Measurements from ENCODE around the gene KIAA1671. TPM values are rescaled to one million over a fixed set of nuclear protein-coding genes. Genes with fewer than 3 reads are reported as not detected.

Gene KIAA1671
- total RNA-seq, 1 experiment from 2014 or later, result 68.1 TPM

DNA sequence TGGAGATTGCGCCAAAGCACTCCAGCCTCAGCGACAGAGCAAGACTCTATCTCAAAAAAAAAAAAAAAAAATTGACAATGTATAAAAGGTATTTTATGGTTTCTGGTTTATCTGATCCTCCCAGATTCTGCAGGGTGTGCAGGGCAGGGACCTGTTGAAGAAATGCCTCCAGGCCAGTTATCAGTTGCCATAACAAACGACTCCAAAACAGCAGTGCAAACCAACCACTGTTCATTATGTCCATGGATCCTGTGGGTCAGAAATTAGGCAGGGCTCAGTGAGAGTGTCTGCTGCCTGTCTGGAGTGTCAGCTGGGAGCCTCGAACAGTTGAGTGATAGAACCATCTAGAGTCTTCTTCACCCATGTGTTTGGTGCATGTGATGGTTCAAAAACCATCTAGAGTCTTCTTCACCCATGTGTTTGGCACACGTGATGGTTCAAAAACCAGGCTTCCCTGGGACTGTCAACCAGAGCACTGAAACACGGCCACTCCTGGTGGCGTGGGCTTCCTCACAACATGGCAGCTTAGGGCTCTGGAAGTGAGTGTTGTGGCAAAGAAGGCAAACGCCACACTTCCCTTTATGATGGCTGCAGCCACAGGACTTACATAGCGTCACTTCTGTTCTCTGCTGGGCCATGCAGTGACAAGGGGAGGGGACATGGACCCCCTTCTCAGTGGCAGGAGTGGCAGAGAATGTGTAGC is 132.0 kb downstream of the KIAA1671 start:
- Mint-ChIP-seq H3K9me3 (ENCODE audit: unreplicated experiment) (no peaks in the 10 kb centered on the region), H3K4me1 (ENCODE audit: insufficient read depth, unreplicated experiment) (no peaks in the 10 kb centered on the region), H3K36me3 (ENCODE audit: insufficient read depth, unreplicated experiment) (peaks cover 36% of the 10 kb centered on the region), H3K27ac (ENCODE audit: low read depth, unreplicated experiment) (no peak overlapping the region), H3K27me3 (ENCODE audit: insufficient read depth, unreplicated experiment) (no peaks in the 10 kb centered on the region), H3K4me3 (ENCODE audit: unreplicated experiment) (no peak overlapping the region)
- POLR2A ChIA-PET, result no interaction called here
- no TSS peak for BruUV-seq (replicated peaks)
- intact Hi-C loops (cut with micrococcal nuclease), result no loop called here
- CTCF ChIA-PET, result interaction anchor here (0.6 kb wide), 1 partner anchor 113 kb away, joined by 3 read pairs; no protein-coding TSS in a partner anchor
- TF ChIP-seq, protein P1, sequence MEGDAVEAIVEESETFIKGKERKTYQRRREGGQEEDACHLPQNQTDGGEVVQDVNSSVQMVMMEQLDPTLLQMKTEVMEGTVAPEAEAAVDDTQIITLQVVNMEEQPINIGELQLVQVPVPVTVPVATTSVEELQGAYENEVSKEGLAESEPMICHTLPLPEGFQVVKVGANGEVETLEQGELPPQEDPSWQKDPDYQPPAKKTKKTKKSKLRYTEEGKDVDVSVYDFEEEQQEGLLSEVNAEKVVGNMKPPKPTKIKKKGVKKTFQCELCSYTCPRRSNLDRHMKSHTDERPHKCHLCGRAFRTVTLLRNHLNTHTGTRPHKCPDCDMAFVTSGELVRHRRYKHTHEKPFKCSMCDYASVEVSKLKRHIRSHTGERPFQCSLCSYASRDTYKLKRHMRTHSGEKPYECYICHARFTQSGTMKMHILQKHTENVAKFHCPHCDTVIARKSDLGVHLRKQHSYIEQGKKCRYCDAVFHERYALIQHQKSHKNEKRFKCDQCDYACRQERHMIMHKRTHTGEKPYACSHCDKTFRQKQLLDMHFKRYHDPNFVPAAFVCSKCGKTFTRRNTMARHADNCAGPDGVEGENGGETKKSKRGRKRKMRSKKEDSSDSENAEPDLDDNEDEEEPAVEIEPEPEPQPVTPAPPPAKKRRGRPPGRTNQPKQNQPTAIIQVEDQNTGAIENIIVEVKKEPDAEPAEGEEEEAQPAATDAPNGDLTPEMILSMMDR (IDR thresholded peaks at IDR 0.05; ENCODE audit: unreplicated experiment), result no peak
- DNase-seq (ENCODE audit: unreplicated experiment), result no peak

DNA sequence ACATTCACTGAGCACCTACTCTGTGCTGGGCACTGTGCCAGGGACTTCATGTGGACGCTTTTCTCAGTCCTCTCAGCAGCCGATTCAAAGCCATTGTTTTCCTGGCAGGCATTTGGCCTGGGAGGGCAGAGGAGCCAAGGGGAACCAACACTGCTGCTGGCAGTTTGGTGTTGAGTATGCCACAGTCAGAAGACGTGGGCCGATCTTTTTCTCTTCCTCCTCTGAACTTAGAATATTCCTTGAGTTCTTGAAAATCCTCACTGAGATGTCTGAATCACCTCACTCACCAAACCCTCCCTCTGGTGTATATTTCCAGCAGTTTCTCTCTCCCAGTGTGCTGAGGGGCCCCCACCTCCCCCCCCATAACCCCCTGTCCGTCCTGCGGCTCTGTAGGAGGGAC is 132.6 kb downstream of the KIAA1671 start:
- CTCF ChIA-PET, result no interaction called here
- intact Hi-C loops (cut with micrococcal nuclease), result no loop called here
- TF ChIP-seq, protein P1 (IDR thresholded peaks at IDR 0.05; ENCODE audit: unreplicated experiment), result no peak
- BruUV-seq (replicated peaks), result no TSS peak
- DNase-seq (ENCODE audit: unreplicated experiment), result no peak
- Mint-ChIP-seq H3K27me3 (ENCODE audit: insufficient read depth, unreplicated experiment) (no peaks in the 10 kb centered on the region), H3K4me3 (ENCODE audit: unreplicated experiment) (no peak overlapping the region), H3K27ac (ENCODE audit: low read depth, unreplicated experiment) (no peak overlapping the region), H3K36me3 (ENCODE audit: insufficient read depth, unreplicated experiment) (peaks cover 41% of the 10 kb centered on the region), H3K4me1 (ENCODE audit: insufficient read depth, unreplicated experiment) (no peaks in the 10 kb centered on the region), H3K9me3 (ENCODE audit: unreplicated experiment) (no peaks in the 10 kb centered on the region)
- POLR2A ChIA-PET, result no interaction called here

DNA sequence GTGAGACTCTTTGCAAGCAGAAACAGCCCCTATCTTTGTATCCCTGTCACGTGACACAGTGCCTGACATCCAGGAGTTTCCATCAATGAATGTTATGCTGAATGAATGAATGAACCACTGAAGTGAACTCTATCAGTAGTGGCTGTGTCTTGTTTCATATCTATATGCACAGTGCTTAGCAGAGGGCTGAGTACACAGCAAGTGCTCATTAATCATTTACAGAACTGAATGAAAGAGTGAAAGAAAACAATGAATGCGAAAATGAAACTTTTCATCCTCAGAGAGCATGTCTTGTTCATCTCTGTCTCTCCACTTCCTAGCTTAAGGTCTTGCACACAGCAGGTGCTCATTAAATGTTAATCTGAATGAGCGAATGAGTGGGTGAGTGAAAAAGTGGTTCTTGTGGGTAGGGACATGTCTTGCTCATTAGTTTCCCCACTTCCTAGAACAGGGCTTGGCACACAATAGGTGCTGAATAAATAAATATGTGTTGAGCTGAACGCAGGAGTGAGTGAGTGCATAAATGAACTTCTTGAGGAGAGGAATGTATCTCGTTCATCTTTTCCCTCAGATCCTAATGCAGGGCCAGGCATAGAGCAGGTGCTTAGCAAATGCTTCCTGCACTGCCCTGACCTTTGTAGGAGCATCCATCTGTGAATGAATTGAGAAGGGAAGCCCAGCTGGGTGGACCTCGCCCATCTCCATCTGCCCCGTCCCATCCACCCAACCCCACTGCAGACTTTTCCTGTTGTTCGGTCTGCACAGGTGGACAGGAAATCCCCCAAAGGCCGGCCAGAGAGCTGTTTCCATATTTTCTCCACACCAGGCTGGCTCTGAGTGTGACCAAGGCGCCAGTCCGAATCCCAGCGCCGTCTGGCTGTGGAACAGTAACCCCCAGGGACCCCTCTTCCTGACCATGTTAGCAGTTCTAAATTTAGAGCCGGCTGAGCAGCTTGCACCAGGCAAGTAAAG is 133.7 kb downstream of the KIAA1671 start:
- intact Hi-C loops (cut with micrococcal nuclease), result no loop called here
- CTCF ChIA-PET, result interaction anchor here (0.7 kb wide), 1 partner anchor 85 kb away, joined by 3 read pairs; no protein-coding TSS in a partner anchor

More for the DNA sequence above, 133.7 kb downstream of the KIAA1671 start:
- TF ChIP-seq, protein P1 (IDR thresholded peaks at IDR 0.05; ENCODE audit: unreplicated experiment), result no peak
- Mint-ChIP-seq H3K4me1 (ENCODE audit: insufficient read depth, unreplicated experiment) (no peaks in the 10 kb centered on the region), H3K27me3 (ENCODE audit: insufficient read depth, unreplicated experiment) (no peaks in the 10 kb centered on the region), H3K36me3 (ENCODE audit: insufficient read depth, unreplicated experiment) (peaks cover 46% of the 10 kb centered on the region), H3K4me3 (ENCODE audit: unreplicated experiment) (no peak overlapping the region), H3K27ac (ENCODE audit: low read depth, unreplicated experiment) (no peak overlapping the region), H3K9me3 (ENCODE audit: unreplicated experiment) (no peaks in the 10 kb centered on the region)
- POLR2A ChIA-PET, result no interaction called here
- BruUV-seq (replicated peaks), result no TSS peak
- DNase-seq (ENCODE audit: unreplicated experiment), result no peak

Measured in MCF 10A (cell line).